Measurements from ENCODE around the gene TMEM150C.

DNA sequence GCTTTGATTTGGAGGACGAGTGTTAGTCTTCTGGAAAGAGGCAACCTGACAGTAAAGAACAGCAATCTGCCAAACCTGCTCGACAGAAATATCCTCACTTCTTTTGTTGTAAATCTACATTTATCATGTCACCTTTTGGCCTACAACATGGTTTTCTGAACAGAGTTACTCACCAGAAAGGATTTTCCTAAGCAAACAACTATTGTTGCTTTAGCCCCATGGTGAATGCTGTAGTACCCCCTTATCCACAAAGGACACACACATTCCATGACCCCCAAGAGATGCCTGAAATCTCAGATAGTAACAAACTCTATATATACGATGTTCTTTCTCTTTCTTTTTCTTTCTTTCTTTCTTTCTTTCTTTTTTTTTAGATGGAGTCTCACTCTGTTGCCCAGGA lies 42.7 kb downstream of the TMEM150C start:
- TF ChIP-seq, protein P1, sequence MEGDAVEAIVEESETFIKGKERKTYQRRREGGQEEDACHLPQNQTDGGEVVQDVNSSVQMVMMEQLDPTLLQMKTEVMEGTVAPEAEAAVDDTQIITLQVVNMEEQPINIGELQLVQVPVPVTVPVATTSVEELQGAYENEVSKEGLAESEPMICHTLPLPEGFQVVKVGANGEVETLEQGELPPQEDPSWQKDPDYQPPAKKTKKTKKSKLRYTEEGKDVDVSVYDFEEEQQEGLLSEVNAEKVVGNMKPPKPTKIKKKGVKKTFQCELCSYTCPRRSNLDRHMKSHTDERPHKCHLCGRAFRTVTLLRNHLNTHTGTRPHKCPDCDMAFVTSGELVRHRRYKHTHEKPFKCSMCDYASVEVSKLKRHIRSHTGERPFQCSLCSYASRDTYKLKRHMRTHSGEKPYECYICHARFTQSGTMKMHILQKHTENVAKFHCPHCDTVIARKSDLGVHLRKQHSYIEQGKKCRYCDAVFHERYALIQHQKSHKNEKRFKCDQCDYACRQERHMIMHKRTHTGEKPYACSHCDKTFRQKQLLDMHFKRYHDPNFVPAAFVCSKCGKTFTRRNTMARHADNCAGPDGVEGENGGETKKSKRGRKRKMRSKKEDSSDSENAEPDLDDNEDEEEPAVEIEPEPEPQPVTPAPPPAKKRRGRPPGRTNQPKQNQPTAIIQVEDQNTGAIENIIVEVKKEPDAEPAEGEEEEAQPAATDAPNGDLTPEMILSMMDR (IDR thresholded peaks at IDR 0.05; ENCODE audit: low read depth, low read length, poor library complexity, severe bottlenecking), result no peak
- TF ChIP-seq EZH2phosphoT487 (IDR thresholded peaks at IDR 0.05; ENCODE audit: borderline replicate concordance, low read length), result no peak
